ENCODE results near the gene ASH1L. TPM values are rescaled to one million over a fixed set of nuclear protein-coding genes. Genes with fewer than 3 reads are reported as not detected.

ASH1L gene
- total RNA-seq, 1 experiment from 2014 or later, result 29.3 TPM

DNA sequence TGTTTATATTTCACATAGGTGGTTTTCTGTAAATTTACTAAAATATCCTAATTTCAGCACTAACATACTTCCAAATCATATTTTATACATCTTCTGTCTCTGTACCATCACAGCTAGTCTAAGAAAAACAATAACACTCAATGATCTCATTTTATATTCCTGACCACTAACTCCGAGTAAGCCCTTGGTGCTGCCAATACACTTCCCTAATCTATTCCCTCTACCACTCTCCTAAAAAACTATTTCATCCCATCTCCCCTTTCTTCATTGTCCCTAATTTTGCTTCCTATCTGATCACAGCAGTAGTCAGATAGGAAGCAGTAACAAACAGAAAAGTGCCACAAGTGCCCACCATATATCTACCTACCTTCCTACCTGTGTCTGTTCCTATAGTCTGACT is 36.2 kb downstream of the ASH1L start:
- Mint-ChIP-seq H3K4me1 (peaks cover 14% of the 10 kb centered on the region), H3K36me3 (peaks cover 1% of the 10 kb centered on the region; the same call in 1 of the 2 replicates), H3K27me3 (ENCODE audit: low read depth) (no peaks in the 10 kb centered on the region), H3K27ac (no peak overlapping the region), H3K4me3 (no peak overlapping the region), H3K9me3 (no peaks in the 10 kb centered on the region)
- DNase-seq (ENCODE audit: low spot score), result no peak
- POLR2A ChIA-PET, result no interaction called here
- no peak for ATAC-seq
- no peak for TF ChIP-seq ZNF121 (CRISPR knock-in tag; IDR thresholded peaks at IDR 0.05)
- CTCF ChIA-PET, result no interaction called here

GRCh38 chr1:155522069-155522468 is 40.5 kb downstream of the ASH1L start:
- ATAC-seq, result no peak
- DNase-seq (ENCODE audit: low spot score), result no peak
- POLR2A ChIA-PET, result no interaction called here
- Mint-ChIP-seq H3K4me1 (no peaks in the 10 kb centered on the region), H3K4me3 (no peak overlapping the region), H3K27me3 (ENCODE audit: low read depth) (no peaks in the 10 kb centered on the region), H3K9me3 (no peaks in the 10 kb centered on the region), H3K27ac (no peak overlapping the region), H3K36me3 (peaks cover 15% of the 10 kb centered on the region)
- no peak for TF ChIP-seq TP53 (CRISPR knock-in tag; IDR thresholded peaks at IDR 0.05)
- TF ChIP-seq FOXK1 (CRISPR knock-in tag; IDR thresholded peaks at IDR 0.05), result no peak
- no peak for TF ChIP-seq NFE2L1 (CRISPR knock-in tag; IDR thresholded peaks at IDR 0.05)
- no peak for TF ChIP-seq MXD4 (CRISPR knock-in tag; IDR thresholded peaks at IDR 0.05; ENCODE audit: borderline replicate concordance)
- TF ChIP-seq IRF2 (CRISPR knock-in tag; IDR thresholded peaks at IDR 0.05; ENCODE audit: borderline replicate concordance, low read depth), result no peak
- CTCF ChIA-PET, result no interaction called here

DNA sequence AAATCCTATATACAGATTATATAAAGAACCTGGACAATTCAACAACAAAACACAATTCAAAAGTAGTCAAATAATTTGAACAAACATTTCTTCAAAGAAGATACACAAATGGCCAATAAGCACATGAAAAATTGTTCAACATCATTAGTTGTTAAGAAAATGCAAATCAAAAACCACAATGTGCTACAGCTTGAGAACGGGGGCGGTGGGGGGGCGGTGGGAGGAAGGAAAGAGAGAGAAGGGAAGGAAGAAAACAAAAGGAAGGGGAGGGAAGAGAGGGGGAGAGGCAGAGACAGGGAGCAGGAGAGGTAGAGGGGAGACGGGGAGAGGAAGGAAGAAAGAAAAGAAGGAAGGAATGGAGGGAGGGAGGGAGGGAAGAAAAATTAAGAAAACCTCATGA is 44.1 kb downstream of the ASH1L start:
- DNase-seq (ENCODE audit: low spot score), result no peak
- Mint-ChIP-seq H3K9me3 (no peaks in the 10 kb centered on the region), H3K4me1 (no peaks in the 10 kb centered on the region), H3K4me3 (no peak overlapping the region), H3K36me3 (peaks cover 15% of the 10 kb centered on the region), H3K27ac (no peak overlapping the region), H3K27me3 (ENCODE audit: low read depth) (no peaks in the 10 kb centered on the region)
- ATAC-seq, result no peak
- ChIA-PET CTCF (no interaction called here), POLR2A (no interaction called here)
- TF ChIP-seq, protein P1, sequence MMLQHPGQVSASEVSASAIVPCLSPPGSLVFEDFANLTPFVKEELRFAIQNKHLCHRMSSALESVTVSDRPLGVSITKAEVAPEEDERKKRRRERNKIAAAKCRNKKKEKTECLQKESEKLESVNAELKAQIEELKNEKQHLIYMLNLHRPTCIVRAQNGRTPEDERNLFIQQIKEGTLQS (CRISPR knock-in tag; conservative IDR thresholded peaks at IDR 0.05), result no peak

- Mint-ChIP-seq H3K36me3 (peaks cover 6% of the 10 kb centered on the region), H3K4me1 (no peaks in the 10 kb centered on the region), H3K27ac (peak overlapping the region; percentile 39; the same call in 1 of the 2 replicates), H3K9me3 (no peaks in the 10 kb centered on the region), H3K4me3 (no peak overlapping the region), H3K27me3 (ENCODE audit: low read depth) (no peaks in the 10 kb centered on the region)
- no peak for ATAC-seq
- ChIA-PET POLR2A (no interaction called here), CTCF (interaction anchor here (1.2 kb wide), 1 partner anchor 70 kb away, joined by 4 read pairs; no protein-coding TSS in a partner anchor)
- TF ChIP-seq ZNF263 (CRISPR knock-in tag; IDR thresholded peaks at IDR 0.05; ENCODE audit: low read depth) (no peak), SP1 (CRISPR knock-in tag; conservative IDR thresholded peaks at IDR 0.05) (no peak), ZBTB21 (CRISPR knock-in tag; IDR thresholded peaks at IDR 0.05; ENCODE audit: borderline replicate concordance) (no peak), ZMAT4 (CRISPR knock-in tag; IDR thresholded peaks at IDR 0.05) (no peak), TCF7 (CRISPR knock-in tag; IDR thresholded peaks at IDR 0.05; ENCODE audit: low read depth) (no peak), ZNF671 (CRISPR knock-in tag; IDR thresholded peaks at IDR 0.05) (no peak), KAT7 (CRISPR knock-in tag; IDR thresholded peaks at IDR 0.05; ENCODE audit: borderline replicate concordance) (no peak), TP53 (CRISPR knock-in tag; IDR thresholded peaks at IDR 0.05) (no peak), STAT6 (CRISPR knock-in tag; conservative IDR thresholded peaks at IDR 0.05; ENCODE audit: low read depth) (no peak), GRHL2 (CRISPR knock-in tag; IDR thresholded peaks at IDR 0.05; ENCODE audit: insufficient replicate concordance, severe bottlenecking) (no peak), TEAD1 (CRISPR knock-in tag; IDR thresholded peaks at IDR 0.05) (no peak), FOXP1 (CRISPR knock-in tag; IDR thresholded peaks at IDR 0.05; ENCODE audit: borderline replicate concordance) (no peak), NFYB (CRISPR knock-in tag; conservative IDR thresholded peaks at IDR 0.05; ENCODE audit: low read depth) (no peak), PRDM15 (CRISPR knock-in tag; IDR thresholded peaks at IDR 0.05) (no peak), ZNF232 (CRISPR knock-in tag; IDR thresholded peaks at IDR 0.05) (no peak), ELF4 (CRISPR knock-in tag; IDR thresholded peaks at IDR 0.05; ENCODE audit: low read depth) (no peak)
- no peak for DNase-seq (ENCODE audit: low spot score)
Observed at GRCh38 chr1:155514582-155515187, 47.9 kb downstream of the ASH1L start.

Data from WTC11 (cell line).